GM18868 (cell line): ENCODE results near the gene CCDC124.

ENCODE experiments used
- ATAC-seq: cut with Tn5 transposase; IDR thresholded peaks from one replicate; pipeline ENCODE4 v1.9.1; 2021; ENCODE audit warnings: mild to moderate bottlenecking, moderate library complexity; ENCODE audit not compliant: unreplicated experiment

CCDC124 gene

DNA sequence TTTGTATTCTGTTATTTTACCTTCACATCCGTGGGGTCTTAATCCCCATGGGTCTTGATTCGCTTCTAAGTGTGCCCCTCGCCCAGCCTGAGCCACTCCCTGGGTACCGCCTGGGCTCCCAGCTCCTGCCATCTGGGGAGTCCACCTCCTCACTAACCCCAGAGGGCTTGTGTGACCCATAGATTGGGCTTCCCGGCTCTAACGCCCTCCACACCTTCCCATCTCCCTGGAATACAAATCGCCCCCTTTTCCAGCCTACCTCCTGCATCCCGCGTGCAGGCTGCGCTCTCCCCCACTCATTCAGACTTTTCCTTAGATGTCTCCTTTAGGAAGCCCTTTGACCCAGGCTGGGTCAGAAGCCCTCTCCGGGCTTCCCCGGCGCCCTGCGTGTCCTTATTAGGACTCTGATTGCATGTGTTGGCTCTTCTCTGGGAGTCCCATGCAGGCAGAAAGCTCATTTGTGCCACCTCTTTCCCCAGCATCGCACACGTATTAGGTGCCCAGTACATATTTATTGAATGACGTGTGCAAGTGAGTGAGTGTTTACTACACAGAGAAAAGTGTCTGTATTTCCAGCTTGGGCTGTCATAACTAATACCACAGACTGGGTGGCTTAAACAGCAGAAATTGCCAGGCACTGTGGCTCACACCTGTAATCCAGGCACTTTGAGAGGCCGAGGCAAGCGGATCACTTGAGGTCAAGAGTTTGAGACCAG, 757 bp downstream of the CCDC124 start:
- ATAC-seq: no peak

DNA sequence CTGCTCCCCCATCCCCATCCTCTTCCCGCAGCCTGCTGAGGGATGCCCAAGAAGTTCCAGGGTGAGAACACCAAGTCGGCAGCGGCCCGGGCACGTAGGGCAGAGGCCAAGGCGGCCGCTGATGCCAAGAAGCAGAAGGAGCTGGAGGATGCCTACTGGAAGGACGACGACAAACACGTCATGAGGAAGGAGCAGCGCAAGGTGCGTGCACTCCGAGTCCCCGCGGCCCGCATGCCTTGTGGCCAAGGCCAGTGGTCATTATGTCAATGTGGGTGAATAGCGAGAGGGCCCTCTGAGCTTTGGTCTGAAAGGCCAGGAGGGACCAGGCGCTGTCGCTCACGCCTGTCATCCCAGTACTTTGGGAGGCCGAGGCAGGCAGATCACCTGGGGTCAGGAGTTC, 3.6 kb downstream of the CCDC124 start:
- ATAC-seq: no peak

DNA sequence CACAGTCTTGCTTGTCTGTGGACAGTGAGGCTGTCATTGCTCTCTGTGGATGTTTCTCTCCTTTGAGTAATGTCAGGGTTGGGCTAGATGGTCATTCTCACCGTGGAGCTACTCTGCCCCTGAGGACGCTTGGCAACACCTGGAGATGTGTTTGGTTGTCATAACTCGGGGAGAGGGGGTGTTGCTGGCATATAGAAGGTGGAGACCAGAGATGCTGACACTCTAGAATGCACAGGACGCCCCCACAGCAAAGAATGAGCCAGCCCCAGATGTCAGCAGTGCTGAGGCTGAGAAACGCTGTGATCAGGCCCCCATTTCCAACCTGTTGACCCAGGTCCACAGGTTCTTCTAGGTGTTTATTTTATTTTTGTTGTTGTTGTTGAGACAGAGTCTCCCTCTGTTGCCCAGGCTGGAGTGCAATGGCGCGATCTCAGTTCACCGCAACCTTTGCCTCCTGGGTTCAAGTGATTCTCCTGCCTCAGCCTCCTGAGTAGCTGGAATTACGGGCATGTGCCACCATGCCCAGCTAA, 4.6 kb downstream of the CCDC124 start:
- ATAC-seq: no peak

DNA sequence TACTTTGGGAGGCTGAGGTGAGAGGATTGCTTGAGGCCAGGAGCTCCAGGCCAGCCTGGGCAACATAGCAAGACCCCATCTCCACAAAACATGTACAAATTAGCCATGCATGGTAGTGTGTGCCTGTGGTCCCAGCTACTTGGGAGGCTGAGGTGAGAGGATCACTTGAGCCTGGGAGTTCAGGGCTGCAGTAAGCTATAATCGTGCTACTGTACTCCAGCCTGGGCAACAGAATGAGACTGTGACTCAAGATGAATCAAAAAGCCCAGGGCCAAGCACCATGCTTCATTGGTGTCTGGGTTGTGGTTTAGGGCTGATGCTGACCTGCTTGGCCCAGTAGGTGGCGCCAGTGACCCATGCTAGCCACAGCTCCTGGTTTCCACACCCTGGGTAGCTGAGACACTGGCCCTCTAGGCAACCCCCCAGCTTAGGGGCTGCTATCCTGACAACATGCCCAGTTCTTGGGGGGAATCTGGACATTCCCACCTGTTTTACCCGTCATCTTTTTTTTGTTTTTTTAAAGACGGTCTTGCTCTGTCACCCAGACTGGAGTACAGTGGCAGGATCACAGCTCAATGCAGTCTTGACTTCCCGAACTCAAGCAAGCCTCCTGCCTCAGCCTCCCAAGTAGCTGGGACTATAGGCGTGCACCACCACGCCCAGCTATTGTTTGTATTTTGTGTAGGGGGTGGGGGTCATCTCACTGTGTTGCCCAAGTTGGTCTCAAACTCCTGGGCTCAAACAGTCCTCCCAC, 5.5 kb downstream of the CCDC124 start:
- peak; percentile 51 for ATAC-seq

DNA sequence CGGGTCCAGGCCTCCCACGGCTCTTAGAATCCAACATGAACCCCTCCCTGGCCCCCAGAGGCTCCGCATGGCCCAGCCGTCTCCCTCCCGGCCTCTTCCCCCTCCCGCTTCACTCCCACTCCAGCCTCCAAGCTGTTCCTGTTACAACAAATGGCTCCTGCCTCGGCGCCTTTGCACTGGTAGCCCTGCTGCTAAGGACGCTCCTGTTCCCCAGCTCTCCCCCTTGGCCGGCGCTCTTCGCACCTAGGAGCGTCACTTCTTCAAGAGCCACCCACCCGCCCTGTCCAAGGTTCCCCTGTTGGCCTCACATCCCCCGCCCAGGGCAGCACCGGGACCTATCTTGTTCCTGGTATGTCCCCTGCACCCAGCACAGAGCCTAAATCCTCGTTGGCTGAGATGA, 9.4 kb downstream of the CCDC124 start:
- no peak for ATAC-seq

DNA sequence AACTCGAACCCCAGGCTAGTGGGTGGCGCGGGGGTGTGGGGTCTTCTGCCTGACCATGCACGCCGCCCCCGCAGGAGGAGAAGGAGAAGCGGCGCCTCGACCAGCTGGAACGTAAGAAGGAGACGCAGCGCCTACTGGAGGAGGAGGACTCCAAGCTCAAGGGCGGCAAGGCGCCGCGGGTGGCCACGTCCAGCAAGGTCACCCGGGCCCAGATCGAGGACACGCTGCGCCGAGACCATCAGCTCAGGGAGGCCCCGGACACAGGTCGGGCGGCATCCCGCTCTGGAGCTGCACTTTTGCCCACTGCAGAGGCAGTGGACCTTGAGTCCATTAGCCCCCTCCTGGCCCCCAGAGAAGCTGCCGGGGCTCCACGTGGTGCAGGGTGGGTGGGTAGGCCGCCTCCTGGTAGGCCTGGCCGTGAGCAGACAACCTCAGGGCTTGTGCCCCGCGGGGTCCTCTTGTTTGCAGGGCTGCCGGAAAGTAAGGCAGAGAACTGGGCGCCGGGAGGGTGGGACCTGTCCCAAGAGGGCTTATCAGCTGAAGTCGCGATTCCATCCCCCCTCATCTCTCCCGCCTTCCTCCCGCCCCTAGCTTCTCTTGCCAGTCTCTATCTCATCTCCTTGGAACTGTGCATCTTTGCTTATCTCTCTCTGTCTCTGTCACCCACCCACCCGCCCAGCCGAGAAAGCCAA, 9.9 kb downstream of the CCDC124 start:
- ATAC-seq: no peak

DNA sequence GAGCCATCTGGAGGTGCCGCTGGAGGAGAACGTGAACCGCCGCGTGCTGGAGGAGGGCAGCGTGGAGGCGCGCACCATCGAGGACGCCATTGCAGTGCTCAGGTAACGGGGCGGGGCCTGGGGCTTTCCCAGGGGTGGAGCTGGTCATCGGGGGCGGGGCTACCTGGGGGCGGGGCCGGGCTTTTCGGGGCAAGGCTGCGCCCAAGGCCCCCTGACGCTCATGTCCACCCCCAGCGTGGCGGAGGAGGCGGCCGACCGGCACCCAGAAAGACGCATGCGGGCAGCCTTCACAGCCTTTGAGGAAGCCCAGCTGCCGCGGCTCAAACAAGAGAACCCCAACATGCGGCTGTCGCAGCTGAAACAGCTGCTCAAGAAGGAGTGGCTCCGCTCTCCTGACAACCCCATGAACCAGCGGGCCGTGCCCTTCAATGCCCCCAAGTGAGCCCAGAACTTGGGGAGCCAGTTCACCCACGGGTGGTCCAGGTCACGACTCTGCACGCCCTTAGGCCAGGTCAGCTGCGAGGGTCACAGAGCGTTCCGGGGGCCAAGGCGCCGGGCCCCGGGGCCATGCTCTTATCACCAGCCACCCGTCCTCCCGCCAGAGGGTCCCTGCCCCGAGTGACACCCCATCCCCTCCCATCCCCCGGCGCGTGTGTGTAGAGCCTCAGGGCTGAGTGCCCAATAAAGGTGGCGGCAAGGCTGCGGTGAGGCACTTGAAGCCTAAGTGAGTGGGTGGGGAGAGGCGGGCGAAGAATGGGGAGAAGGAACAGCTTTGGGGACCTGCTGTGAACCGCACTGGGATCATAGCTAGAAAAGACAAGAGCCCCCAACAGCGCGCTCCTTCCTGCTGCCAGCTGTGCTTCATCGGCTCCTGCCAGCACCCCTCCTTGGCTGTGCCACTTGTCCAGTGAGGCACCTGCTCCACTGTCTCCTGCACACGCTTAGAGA, 10.7 kb downstream of the CCDC124 start:
- ATAC-seq: no peak

DNA sequence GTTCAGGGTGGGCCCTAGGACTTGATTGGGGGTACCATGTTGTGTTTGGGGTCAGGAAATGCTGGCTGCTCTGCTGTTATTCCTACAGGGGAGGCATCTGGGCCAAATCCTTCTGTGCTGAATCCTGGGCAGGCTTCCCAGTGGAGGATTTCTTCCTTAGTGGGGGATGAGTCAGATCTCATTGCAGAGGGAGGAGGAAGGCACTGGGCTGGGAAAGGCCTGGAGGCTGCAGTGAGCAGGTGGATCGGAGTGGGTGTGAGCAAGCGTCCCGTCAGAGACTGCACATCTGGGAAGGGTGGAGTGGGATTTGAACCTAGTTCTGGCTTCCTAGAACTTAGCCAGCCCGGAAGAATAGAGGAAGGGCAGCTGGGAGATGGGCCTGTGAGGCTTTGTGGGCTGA, 11.5 kb downstream of the CCDC124 start:
- no peak for ATAC-seq

DNA sequence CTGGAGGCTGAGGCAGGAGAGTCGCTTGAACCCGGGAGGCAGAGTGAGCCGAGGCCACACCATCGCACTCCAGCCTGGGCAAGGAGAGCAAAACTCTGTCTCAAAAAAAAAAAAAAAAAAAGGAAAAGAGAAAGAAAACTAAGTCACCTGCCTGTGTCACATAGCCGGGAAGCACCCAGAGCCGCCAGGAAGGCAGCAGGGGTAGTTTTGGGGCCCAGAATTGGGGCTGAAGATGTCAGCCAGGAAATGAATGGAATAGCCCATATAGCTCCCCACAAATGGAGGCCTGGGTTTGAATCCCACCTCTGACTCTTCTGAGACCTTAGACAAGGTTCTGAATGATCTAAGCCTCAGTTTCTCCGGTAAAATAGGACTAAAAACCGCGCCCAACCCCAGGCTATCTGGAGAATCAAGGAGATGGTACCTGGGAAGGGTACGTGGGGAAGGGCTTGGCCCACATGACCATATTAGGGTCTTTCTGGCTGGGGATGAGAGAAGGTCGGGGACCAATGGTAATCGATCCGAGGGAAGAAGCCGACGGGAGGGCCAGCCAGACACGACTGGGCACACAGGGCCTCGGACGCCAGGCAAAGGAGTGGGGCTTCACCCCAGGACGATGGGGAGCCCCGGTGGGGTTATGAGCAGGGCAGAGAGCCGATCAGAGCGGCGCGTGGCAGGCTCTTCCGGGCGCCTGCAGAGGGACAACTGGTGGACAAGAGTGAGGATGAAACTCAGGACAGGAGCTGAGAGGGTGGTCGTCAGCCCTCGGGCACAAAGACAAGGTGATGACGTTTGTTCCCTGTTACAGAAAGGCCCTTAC, 14.4 kb downstream of the CCDC124 start:
- ATAC-seq: peak; percentile 36

DNA sequence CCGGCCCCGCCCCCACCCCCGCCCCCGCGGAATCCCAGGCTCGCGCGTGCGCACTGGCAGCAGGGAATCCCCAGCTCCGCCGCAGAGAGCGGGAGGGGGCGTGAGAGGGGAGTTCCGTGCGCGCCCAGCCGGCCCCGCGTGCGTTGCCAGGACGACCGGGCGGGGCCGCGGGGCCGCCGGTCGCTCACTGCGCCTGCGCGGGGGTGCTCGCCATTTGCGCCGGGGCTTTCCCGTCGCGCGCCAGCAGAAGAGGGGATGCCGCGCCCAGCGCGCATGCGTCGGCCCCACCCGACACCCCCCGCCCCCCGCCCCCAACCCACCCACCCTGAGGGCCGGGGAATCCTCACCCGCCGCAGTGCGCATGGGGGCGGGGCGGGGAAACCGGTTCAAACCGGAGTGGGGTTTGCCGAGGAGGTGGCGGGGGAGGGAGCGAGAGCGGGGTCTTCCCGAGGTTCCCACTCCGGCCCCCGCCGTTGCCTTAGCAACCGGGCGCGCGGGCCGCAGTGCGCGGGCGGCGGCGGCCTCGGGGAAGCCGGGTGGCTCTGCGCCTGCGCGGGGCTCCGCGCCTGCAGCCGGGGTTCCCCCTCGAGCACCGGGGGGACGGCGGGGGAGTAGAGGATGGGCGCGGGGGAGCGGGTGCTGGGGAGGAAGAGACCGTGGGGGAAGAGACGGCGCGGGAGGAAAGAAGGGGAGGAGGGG, 15.1 kb downstream of the CCDC124 start:
- ATAC-seq: peak; percentile 49

DNA sequence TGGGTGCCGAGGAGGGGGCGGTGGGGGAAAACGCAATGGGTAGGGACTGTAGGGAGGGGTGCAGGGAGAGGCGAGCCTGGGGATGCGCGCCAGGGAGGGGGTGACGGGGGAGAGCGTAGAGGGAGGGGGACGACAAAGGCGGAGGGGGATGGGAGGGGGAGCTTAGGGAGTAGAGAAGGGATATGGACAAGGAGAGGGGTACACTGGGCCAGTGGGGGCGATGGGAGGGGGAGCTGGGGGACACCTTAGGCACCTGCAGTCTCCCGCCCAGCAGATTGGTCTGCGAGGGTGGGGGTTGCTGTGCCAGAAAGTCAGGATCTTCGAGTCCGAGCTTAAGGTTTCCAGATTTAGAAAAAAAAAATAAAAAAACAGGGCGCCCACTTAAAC, 15.7 kb downstream of the CCDC124 start:
- no peak for ATAC-seq

DNA sequence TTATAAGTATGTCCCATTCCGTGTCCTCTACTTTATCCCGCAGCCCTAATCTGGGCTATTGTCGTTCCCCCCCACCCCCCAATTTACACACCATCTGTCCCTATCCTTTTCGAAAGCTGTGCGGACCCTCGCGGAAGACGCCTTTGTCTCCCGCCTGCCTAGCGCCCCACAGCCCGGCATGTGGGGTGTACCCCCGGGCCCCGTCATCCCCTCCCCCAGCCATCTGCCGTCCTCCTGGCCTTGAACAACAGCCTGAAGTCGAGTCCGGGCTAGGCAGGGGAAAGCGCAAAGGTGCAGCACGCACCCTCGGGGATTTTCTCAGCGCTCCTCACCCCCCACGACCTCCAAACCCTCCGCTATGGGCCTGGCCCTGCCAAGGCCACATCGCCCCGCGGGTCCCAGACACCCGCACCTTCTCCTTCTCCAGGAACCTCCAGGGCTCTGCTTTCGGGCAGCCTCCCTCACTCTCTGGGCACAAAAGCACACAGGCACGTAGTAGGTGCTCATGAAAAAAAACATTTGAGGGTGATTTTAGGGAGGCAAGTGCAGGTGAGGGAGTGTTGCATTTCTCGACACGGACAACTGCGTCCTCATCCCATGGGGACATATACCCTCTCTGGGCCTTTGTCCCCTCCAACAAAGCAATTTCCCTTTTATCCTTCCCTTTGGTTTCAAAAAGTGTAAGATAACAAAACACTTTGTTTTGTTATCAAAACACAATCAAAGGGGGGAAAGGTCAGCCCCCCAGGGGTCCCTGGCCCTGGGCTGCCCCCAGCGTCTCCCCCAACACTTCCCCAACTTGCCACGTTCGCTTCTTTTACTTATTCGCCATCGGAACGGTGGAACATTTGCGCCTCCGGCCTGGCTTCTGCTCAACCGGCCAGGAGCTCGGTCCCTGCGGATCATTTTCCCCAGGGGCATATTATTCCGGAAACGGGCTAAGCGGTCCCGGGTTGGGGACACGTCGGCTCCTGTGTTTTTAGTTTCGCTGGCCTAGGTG, 16.4 kb downstream of the CCDC124 start:
- no peak for ATAC-seq

DNA sequence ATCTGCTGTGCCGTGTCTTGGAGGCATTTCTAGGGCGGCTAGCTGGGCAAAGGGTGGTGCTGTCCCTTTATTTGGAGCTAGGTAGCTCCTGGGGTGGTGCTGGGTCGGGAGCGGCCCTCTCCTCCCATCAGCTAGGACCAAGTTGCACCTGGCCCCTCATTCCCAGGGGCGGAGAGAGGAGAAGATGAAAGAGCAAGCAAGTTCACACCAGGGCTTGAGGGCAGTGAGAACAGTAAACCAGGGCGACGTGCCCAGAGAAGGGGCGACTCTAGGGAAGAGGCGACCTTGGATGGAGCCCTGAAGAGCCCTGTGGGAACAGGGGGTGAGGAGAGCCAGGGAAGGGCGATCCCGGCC, 17.1 kb downstream of the CCDC124 start:
- ATAC-seq: no peak

DNA sequence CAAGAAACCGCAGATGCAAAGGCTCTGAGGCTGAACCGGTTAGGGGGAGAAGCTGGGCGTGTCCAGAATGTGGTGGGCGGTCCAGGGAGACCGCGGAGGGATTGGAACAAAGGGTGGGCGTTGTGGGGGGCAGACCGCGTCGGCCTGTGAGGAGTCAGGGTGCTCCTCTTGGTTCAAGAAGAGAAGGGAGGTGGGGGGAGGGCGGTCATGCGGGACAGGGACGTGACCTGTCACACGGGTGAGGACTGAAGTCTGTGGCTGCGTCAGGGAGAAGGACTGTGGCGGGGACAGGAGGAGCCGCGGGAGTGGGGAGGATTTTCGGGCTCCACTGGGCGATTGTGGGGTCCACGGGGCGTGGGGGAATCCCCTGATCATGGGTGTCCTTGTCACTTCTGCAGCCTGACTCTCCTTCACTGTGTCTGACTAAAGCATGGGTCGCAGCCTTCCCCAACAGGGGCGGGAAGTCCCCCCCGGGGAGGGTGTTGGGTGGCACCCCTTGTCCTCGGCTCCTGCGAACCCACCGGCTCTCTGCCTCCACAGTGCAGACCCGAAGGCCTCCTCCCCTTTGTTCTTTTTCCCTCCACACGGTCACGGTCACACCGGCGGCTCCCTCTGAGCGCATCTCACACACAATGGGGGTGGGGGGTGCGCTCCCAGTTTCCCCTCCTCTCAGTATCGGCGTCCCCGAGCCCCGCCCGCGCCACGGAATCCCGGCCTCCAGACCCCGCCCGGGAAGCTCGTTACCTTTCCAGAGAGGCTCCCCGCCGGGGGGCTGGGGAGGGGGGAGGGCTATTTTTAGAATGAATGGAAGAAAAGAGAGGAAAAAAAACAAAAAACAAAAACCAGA, 17.7 kb downstream of the CCDC124 start:
- ATAC-seq: no peak

DNA sequence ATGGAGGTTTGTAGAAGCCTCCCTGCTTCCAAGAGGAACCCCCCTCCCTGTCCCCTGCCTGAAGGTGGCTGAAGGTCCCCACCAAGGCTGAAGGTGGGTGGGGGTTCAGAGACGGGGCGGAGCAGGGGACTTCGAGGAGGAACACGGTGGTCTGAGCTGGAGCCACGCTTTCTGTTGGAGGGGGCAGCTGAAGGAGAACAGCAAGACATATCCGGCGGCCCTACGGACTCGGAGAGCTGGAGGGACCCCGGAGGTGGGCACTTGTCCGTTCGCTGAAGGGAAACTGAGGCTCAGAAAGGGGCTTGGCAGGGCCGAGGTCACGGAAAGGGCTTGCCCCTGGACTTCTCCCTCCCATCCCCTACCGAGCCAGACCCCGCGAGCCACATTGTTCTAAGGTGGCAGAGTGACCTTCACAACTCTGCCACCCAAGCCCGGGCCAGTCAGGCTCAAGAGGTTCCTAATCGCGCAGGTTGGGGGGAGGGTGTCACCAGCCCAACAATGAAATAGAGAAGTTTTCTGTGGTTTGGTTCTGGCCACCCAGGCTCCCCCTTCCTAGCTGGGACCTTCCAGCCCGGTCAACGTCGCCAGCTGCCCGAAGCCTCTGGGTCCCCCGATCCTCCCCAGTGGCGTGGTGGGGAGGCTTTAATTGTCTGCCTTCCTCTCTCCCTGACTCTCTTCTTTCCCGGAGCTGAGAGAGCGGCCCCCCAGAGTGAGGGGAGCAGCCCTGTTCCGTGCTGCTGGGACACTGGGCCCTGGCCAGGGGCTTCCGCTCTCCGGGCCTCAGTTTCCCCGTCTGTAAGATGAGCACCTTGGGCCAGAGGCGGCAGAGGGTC, 18.6 kb downstream of the CCDC124 start:
- no peak for ATAC-seq
